ENCODE results near the gene HES5. TPM values are rescaled to one million over a fixed set of nuclear protein-coding genes. Genes with fewer than 3 reads are reported as not detected.

Gene HES5
- polyA plus RNA-seq, 1 of the 3 experiments (the other 2 are of a cell fraction), result 0.03 TPM

DNA sequence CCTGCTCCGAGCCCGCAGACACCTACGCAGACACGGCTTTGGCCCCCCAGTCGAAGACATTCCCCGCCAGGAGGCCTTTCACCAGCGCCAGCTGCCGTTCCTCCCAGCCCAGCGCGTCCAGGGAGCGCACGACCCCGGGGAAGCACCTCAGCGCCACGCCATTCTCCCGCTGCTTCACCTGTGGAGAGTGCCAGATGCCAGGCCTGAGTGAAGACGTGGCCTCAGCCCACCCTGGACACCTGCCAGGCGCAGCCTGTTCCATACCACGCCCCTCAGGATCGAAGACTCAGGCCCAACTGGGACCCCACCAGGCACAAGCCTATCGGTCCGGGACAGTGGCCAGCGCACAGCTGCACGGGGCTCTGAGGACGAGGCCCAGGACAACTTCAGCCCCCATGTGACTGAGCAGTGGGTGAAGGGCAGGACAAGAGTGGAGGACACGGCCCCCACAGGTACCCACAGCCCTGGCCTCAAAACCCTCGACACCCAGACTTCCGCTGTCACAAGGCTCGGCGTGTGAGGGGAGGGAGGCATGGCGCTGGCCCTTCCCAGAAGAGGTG lies 17.1 kb downstream of the HES5 start (continued):
- TF ChIP-seq, protein P1, sequence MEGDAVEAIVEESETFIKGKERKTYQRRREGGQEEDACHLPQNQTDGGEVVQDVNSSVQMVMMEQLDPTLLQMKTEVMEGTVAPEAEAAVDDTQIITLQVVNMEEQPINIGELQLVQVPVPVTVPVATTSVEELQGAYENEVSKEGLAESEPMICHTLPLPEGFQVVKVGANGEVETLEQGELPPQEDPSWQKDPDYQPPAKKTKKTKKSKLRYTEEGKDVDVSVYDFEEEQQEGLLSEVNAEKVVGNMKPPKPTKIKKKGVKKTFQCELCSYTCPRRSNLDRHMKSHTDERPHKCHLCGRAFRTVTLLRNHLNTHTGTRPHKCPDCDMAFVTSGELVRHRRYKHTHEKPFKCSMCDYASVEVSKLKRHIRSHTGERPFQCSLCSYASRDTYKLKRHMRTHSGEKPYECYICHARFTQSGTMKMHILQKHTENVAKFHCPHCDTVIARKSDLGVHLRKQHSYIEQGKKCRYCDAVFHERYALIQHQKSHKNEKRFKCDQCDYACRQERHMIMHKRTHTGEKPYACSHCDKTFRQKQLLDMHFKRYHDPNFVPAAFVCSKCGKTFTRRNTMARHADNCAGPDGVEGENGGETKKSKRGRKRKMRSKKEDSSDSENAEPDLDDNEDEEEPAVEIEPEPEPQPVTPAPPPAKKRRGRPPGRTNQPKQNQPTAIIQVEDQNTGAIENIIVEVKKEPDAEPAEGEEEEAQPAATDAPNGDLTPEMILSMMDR (IDR thresholded peaks at IDR 0.05), result no peak
- TF ChIP-seq, protein P2, sequence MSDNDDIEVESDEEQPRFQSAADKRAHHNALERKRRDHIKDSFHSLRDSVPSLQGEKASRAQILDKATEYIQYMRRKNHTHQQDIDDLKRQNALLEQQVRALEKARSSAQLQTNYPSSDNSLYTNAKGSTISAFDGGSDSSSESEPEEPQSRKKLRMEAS (IDR thresholded peaks at IDR 0.05; ENCODE audit: low read depth), result no peak
- TF ChIP-seq SMC3 (IDR thresholded peaks at IDR 0.05; ENCODE audit: low read depth, low read length), result no peak

DNA sequence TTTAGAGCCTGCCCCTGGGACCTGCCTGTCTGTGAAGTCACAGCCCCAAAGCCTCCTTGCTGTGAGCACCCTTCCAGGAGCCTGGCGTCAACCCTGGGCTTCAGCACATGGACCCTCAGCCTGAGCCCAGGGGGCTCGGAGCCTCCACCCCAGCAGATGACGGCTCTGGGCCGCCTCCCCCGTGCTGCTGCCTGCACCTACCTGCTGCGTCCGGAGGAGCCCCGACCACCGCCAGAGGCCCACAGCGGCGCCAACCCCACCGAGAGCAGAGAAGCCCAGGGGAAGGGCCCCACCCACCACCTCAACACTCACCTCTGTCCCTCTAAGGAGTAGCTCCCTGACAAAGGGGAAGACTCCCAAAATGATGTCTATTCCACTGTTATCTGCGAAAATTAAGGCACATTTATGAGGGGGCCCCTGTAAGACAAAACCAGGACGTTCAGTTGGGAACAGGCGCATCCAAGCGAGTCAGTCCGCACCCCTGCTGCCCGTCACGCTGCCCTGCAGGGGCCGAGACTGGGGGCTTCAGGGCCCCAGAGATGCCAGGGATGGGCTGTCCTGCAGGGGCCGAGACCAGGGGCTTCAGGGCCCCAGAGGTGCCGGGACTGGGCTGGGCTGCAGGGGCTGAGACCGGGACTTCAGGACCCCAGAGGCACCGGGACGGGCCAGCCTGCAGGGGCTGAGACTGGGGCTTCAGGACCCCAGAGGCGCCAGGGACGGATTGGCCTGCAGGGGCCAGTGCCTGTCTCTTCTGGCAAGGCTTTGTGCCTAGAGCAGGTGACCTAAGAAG lies 19.5 kb downstream of the HES5 start:
- no peaks in the 10 kb centered on the region for H3K9me2 ChIP-seq
- H2AFZ ChIP-seq (ENCODE audit: low read depth), result no peak overlapping the region
- TF ChIP-seq RAD21 (IDR thresholded peaks at IDR 0.05; ENCODE audit: low read length), result no peak
- TF ChIP-seq, protein P3, sequence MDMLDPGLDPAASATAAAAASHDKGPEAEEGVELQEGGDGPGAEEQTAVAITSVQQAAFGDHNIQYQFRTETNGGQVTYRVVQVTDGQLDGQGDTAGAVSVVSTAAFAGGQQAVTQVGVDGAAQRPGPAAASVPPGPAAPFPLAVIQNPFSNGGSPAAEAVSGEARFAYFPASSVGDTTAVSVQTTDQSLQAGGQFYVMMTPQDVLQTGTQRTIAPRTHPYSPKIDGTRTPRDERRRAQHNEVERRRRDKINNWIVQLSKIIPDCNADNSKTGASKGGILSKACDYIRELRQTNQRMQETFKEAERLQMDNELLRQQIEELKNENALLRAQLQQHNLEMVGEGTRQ (IDR thresholded peaks at IDR 0.05; ENCODE audit: borderline replicate concordance, low read depth, low read length), result no peak
- TF ChIP-seq EP300 (IDR thresholded peaks at IDR 0.05; ENCODE audit: borderline replicate concordance in 1 of 2, low read depth in 1 of 2, low read length in 1 of 2), result no peak
- TF ChIP-seq NRF1 (IDR thresholded peaks at IDR 0.05; ENCODE audit: low read depth, low read length), result no peak
- no peak for TF ChIP-seq MEF2A (IDR thresholded peaks at IDR 0.05; ENCODE audit: borderline replicate concordance, low read depth)
- TF ChIP-seq CHD2 (IDR thresholded peaks at IDR 0.05; ENCODE audit: low read length, partially characterized antibody), result no peak
- no peak for TF ChIP-seq SMC3 (IDR thresholded peaks at IDR 0.05; ENCODE audit: low read depth, low read length)
- TF ChIP-seq FOSL2 (IDR thresholded peaks at IDR 0.05; ENCODE audit: borderline replicate concordance, low read depth), result no peak
- no peak for TF ChIP-seq FOXJ3 (CRISPR knock-in tag; IDR thresholded peaks at IDR 0.05)
- no peak for TF ChIP-seq GATA2 (CRISPR knock-in tag; IDR thresholded peaks at IDR 0.05)
- TF ChIP-seq RFX5 (IDR thresholded peaks at IDR 0.05; ENCODE audit: low read length), result no peak
- no peak for TF ChIP-seq RXRA (IDR thresholded peaks at IDR 0.05; ENCODE audit: borderline replicate concordance, low read depth)
- TF ChIP-seq, protein P4, sequence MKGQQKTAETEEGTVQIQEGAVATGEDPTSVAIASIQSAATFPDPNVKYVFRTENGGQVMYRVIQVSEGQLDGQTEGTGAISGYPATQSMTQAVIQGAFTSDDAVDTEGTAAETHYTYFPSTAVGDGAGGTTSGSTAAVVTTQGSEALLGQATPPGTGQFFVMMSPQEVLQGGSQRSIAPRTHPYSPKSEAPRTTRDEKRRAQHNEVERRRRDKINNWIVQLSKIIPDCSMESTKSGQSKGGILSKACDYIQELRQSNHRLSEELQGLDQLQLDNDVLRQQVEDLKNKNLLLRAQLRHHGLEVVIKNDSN (IDR thresholded peaks at IDR 0.05; ENCODE audit: borderline replicate concordance, low read depth), result no peak
- POLR2A ChIA-PET, result no interaction called here
- no peaks in the 10 kb centered on the region for H4K20me1 ChIP-seq (ENCODE audit: insufficient read depth)
- H3K4me2 ChIP-seq, result no peak overlapping the region
- H3F3A ChIP-seq (replicated peaks; ENCODE audit: insufficient read depth), result no peaks in the 10 kb centered on the region
- H3K4me1 ChIP-seq (ENCODE audit: control insufficient read depth in 1 of 2, insufficient read depth in 2 of 2, low read depth in 1 of 2, low read length in 1 of 2), result no peaks in the 10 kb centered on the region; a peak in 1 of 4 replicates
- no peak overlapping the region for H3K9ac ChIP-seq
- H3K4me3 ChIP-seq (ENCODE audit: low read depth in 2 of 2, low read length in 1 of 2), result no peak overlapping the region
- CTCF ChIA-PET, result interaction anchor here (0.9 to 1.0 kb wide), 2 partner anchors 8 to 50 kb away, joined by 3 to 7 read pairs; no protein-coding TSS in a partner anchor
- WGBS (ENCODE audit: low lambda C conversion rate), result 100% methylated on average over 5 of the region's 27 CpGs
- peaks cover 0 to 69% of the 10 kb centered on the region in 2 experiments for H3K36me3 ChIP-seq (replicated peaks in 1 of 2; ENCODE audit: control insufficient read depth in 1 of 2, insufficient read depth in 2 of 2, low read length in 1 of 2)
- DNase-seq, result no peak
- H3K27me3 ChIP-seq (ENCODE audit: insufficient read depth), result no peaks in the 10 kb centered on the region
- H3K27ac ChIP-seq (ENCODE audit: low read depth in 2 of 2, low read length in 1 of 2), result no peak overlapping the region
- H3K9me3 ChIP-seq, result no peaks in the 10 kb centered on the region
- no peaks in the 10 kb centered on the region for H3K79me2 ChIP-seq (ENCODE audit: insufficient read depth)

Data from SK-N-SH (cell line).